PC-9 (cell line): ENCODE results near the gene TCAIM. TPM values are rescaled to one million over a fixed set of nuclear protein-coding genes. Genes with fewer than 3 reads are reported as not detected.

Experiments used
- BruUV-seq: library from RNA; stranded (reverse); fragments of 400-500 nt; replicated peaks from 2 replicates; lab custom pipeline; 2021; lab: Mats Ljungman, UMichigan
- CTCF ChIA-PET: fragments of 300-600 bp; sonication (Branson Sonifier 250); formaldehyde crosslinking; loops from one replicate; lab custom pipeline; 2022; ENCODE audit warnings: antibody characterized with exemption; lab: Charles Lee
- POLR2A ChIA-PET: fragments of 300-600 bp; sonication (Branson Sonifier 250); formaldehyde crosslinking; loops from one replicate; lab custom pipeline; 2022; ENCODE audit warnings: antibody characterized with exemption; ENCODE audit not compliant: unreplicated experiment; lab: Charles Lee
- DNase-seq, 2 experiments: peaks; one replicate each; pipeline versions ENCODE4 v3.0.0 to v3.0.0-alpha.2; 2015 to 2022; ENCODE audit warnings: mixed read lengths in 1 of 2
- H2AFZ ChIP-seq: fragments of 200-600 bp; sonication (generic); 2 replicates; pipeline ENCODE4 v1.8.1; 2017; ENCODE audit warnings: antibody characterized with exemption
- H3F3A ChIP-seq: fragments of 200-600 bp; sonication (generic); 2 replicates; pipeline ENCODE4 v1.8.1; 2017; ENCODE audit warnings: antibody characterized with exemption, mild to moderate bottlenecking, low read depth; ENCODE audit not compliant: insufficient read depth
- H3K27ac ChIP-seq: fragments of 200-600 bp; sonication (generic); 2 replicates; pipeline ENCODE4 v1.6.1; 2016; ENCODE audit warnings: mixed run types
- H3K27me3 ChIP-seq: fragments of 200-600 bp; sonication (generic); 2 replicates; pipeline ENCODE4 v1.6.1; 2016; ENCODE audit warnings: low read depth, mixed run types; ENCODE audit not compliant: insufficient read depth
- H3K36me3 ChIP-seq: fragments of 200-600 bp; sonication (generic); 2 replicates; pipeline ENCODE4 v1.6.1; 2016; ENCODE audit warnings: low read depth, mixed run types
- H3K4me1 ChIP-seq: fragments of 200-600 bp; sonication (generic); replicated peaks from 2 replicates; pipeline ENCODE4 v1.6.1; 2016; ENCODE audit warnings: mixed run types; ENCODE audit not compliant: insufficient read depth
- H3K4me2 ChIP-seq: fragments of 200-600 bp; sonication (generic); 2 replicates; pipeline ENCODE4 v1.6.1; 2017; ENCODE audit warnings: mixed run types
- H3K4me3 ChIP-seq: fragments of 200-600 bp; sonication (generic); 2 replicates; pipeline ENCODE4 v1.6.1; 2016; ENCODE audit warnings: mixed run types
- H3K79me2 ChIP-seq: fragments of 200-600 bp; sonication (generic); 2 replicates; pipeline ENCODE4 v1.6.1; 2017; ENCODE audit warnings: low read depth, mixed run types
- H3K9me2 ChIP-seq: fragments of 200-600 bp; sonication (generic); 2 replicates; pipeline ENCODE4 v1.8.1; 2017; ENCODE audit warnings: mild to moderate bottlenecking; ENCODE audit not compliant: insufficient read depth
- H3K9me3 ChIP-seq: fragments of 200-600 bp; sonication (generic); 2 replicates; pipeline ENCODE4 v1.8.1; 2016; ENCODE audit warnings: low read depth; ENCODE audit not compliant: insufficient read depth
- H4K20me1 ChIP-seq: fragments of 200-600 bp; sonication (generic); 2 replicates; pipeline ENCODE4 v1.8.1; 2017; ENCODE audit not compliant: insufficient read depth
- EZH2 ChIP-seq: fragments of 200-600 bp; sonication (generic); IDR thresholded peaks from 2 replicates; pipeline ENCODE4 v1.8.0; 2017; ENCODE audit warnings: antibody characterized with exemption, low read depth
- intact Hi-C: fragments of 100-400 bp; cut with micrococcal nuclease; formaldehyde crosslinking; loops from one replicate; pipeline ENCODE4 v1.10.0; 2022; ENCODE audit not compliant: unreplicated experiment
- total RNA-seq: library from RNA; stranded (reverse); gene quantifications from 2 replicates; pipeline ENCODE4 v1.2.3, GENCODE V29; 2021
- TF ChIP-seq, protein P1 (sequence below): fragments of 200-600 bp; sonication (generic); conservative IDR thresholded peaks from 2 replicates; pipeline ENCODE4 v1.6.1; 2017; ENCODE audit warnings: mixed run types, antibody characterized with exemption, mild to moderate bottlenecking, moderate library complexity

TCAIM gene
- total RNA-seq, 1 experiment from 2014 or later, result 28.3 TPM

DNA sequence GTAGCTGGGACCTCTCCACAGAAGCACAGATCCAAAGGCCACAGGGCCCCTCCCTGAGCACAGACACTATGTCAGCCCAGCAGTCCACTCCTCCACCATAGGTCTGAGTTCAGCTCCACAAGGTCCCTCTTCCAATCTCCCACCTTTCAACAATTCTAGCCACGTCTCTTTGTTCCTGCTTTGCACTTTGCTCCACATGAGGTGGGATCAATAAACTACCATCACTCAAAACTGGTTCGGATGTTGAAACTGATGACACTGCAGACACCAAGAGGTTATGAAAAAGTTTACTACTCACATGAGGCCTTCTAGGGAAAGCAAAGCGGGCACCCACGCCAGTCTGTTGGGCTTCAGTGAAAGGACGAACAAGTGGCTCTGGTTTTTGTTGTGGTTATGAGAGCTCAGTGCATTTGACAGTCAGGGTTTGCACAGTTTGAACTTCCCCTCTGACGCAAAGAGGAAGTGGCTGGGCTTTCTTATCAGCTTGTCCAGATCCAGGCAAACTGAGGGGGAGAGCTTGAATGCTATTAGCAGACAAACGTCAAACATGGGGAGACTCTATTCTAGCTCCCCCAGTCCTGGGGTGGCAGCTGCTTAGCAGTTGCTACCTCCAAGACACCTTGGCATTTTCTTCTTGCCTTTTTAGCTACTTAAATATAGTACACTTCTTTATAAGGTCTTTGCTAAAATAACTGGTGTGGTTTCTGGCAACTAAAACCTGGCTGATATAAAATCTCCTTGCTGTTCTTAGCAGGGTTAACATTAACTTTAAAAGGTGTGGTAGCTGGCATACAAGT lies 101.1 kb downstream of the TCAIM start:
- Histone ChIP-seq H3K27ac (no peak overlapping the region), H3K9me2 (no peaks in the 10 kb centered on the region), H3K36me3 (no peaks in the 10 kb centered on the region), H4K20me1 (no peaks in the 10 kb centered on the region), H2AFZ (no peak overlapping the region), H3K4me2 (no peak overlapping the region), H3F3A (no peaks in the 10 kb centered on the region), H3K4me1 (no peaks in the 10 kb centered on the region), H3K9me3 (no peaks in the 10 kb centered on the region; the same call in 1 of the 2 replicates), H3K4me3 (no peak overlapping the region), H3K79me2 (no peaks in the 10 kb centered on the region), H3K27me3 (no peaks in the 10 kb centered on the region)
- TF ChIP-seq, protein P1, sequence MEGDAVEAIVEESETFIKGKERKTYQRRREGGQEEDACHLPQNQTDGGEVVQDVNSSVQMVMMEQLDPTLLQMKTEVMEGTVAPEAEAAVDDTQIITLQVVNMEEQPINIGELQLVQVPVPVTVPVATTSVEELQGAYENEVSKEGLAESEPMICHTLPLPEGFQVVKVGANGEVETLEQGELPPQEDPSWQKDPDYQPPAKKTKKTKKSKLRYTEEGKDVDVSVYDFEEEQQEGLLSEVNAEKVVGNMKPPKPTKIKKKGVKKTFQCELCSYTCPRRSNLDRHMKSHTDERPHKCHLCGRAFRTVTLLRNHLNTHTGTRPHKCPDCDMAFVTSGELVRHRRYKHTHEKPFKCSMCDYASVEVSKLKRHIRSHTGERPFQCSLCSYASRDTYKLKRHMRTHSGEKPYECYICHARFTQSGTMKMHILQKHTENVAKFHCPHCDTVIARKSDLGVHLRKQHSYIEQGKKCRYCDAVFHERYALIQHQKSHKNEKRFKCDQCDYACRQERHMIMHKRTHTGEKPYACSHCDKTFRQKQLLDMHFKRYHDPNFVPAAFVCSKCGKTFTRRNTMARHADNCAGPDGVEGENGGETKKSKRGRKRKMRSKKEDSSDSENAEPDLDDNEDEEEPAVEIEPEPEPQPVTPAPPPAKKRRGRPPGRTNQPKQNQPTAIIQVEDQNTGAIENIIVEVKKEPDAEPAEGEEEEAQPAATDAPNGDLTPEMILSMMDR, result no peak
- no peak for TF ChIP-seq EZH2
- DNase-seq, result no peak
- BruUV-seq, result no TSS peak
- ChIA-PET POLR2A (interaction anchor here (0.5 kb wide), 1 partner anchor 69 kb away, joined by 4 read pairs; no protein-coding TSS in a partner anchor), CTCF (no interaction called here)
- intact Hi-C loops, result no loop called here

DNA sequence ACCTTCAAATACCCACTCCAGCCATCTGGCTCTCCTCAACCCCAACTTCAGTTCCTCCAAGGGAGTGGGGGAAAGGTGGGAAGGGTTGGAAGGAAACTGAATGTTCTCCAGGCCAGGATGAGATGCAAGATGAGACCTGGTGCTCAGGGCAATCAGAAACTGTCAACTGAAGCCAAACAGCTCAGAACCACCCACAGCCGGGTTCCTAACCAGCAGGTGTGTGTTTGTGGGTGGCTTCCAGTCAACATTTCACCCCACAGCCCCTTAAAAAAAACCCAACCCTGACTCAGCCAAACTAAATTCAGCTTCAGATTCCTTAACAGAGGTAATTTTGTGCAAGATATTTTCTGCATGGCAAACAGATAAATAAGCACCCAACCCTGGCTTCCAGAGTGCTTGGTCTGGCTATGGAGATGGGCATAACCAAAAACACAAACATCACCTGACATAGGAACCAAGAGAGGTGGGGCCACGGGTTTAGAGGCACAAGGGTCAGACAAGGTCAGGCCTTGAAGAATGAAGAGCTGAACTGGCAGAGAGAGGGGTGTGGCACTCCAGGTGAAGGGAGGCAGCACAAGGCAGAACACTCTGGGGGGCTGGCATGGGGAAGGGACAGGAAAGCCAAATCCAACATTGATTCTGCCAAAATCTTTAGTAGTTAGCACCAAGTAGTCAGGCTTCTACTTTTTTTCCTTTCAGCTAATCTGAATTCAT lies 104.2 kb downstream of the TCAIM start:
- H3K4me3 ChIP-seq, result no peak overlapping the region
- H2AFZ ChIP-seq, result no peak overlapping the region
- H4K20me1 ChIP-seq, result no peaks in the 10 kb centered on the region
- H3K36me3 ChIP-seq, result 0 out of 2 replicates have a peak, but pooled peaks cover 4% of the 10 kb centered on the region
- H3K27ac ChIP-seq, result no peak overlapping the region
- H3K4me1 ChIP-seq, result no peaks in the 10 kb centered on the region
- H3K27me3 ChIP-seq, result no peaks in the 10 kb centered on the region
- DNase-seq, result no peak
- intact Hi-C loops, result no loop called here
- ChIA-PET POLR2A (no interaction called here), CTCF (no interaction called here)
- no peaks in the 10 kb centered on the region for H3F3A ChIP-seq
- no peak for TF ChIP-seq EZH2
- no TSS peak for BruUV-seq
- no peaks in the 10 kb centered on the region for H3K9me2 ChIP-seq
- no peaks in the 10 kb centered on the region for H3K79me2 ChIP-seq
- no peaks in the 10 kb centered on the region for H3K9me3 ChIP-seq
- no peak overlapping the region for H3K4me2 ChIP-seq

DNA sequence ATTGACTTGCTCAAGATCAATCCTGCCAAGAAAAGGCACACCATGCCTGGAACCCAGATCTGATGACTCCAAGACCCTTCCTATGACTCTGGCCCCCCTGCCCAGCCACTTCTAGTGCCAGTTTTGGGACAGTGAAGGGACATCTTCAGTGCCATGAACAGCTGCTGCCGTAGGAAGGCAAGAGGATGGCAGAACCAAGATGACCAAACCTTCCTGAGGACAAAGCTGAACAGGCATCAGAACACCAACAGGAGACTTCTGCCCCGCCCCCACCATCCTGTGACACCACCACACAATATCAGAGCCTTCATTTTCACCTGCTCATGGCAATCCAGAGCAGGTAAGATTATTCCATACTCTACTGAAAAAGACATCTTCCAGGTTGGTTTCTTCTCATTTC lies 105.9 kb downstream of the TCAIM start:
- DNase-seq, result no peak
- Histone ChIP-seq H3K27me3 (no peaks in the 10 kb centered on the region), H3K9me2 (no peaks in the 10 kb centered on the region), H3K4me3 (no peak overlapping the region), H3K27ac (no peak overlapping the region), H3K4me2 (no peak overlapping the region), H2AFZ (no peak overlapping the region), H4K20me1 (no peaks in the 10 kb centered on the region), H3K79me2 (no peaks in the 10 kb centered on the region), H3K36me3 (peaks cover 20% of the 10 kb centered on the region; the same call in 1 of the 2 replicates), H3F3A (no peaks in the 10 kb centered on the region), H3K9me3 (no peaks in the 10 kb centered on the region), H3K4me1 (no peaks in the 10 kb centered on the region)
- BruUV-seq, result no TSS peak
- ChIA-PET CTCF (no interaction called here), POLR2A (no interaction called here)
- TF ChIP-seq EZH2, result no peak
- TF ChIP-seq, protein P1, result no peak
- intact Hi-C loops, result no loop called here
